Tongue (tissue), 2 donors: ENCODE results near the gene GLRX5. TPM values are rescaled to one million over a fixed set of nuclear protein-coding genes. Genes with fewer than 3 reads are reported as not detected.

ENCODE experiments used
- DNase-seq: peaks from one replicate; pipeline ENCODE4 v3.0.0-alpha.2; 2015
- total RNA-seq: library from RNA; depleted of rRNA; stranded (reverse); fragments of >200 nt; gene quantifications from one replicate; pipeline ENCODE4 v1.2.3, GENCODE V29; 2014

The GLRX5 gene
- total RNA-seq, 1 donor from 2014 or later: 59.1 TPM

GRCh38 chr14:95536036-95536593 lies 1.3 kb downstream of the GLRX5 start:
- no peak for DNase-seq

- no peak for DNase-seq
These were observed 1.8 kb downstream of the GLRX5 start for GRCh38 chr14:95536671-95537070.

GRCh38 chr14:95537298-95538089 lies 2.6 kb downstream of the GLRX5 start:
- DNase-seq: no peak

GRCh38 chr14:95538801-95539509 lies 4.1 kb downstream of the GLRX5 start:
- no peak for DNase-seq

- no peak for DNase-seq
These were observed 5.5 kb downstream of the GLRX5 start for GRCh38 chr14:95540236-95540855.

GRCh38 chr14:95541346-95541745 lies 6.5 kb downstream of the GLRX5 start:
- no peak for DNase-seq

GRCh38 chr14:95541932-95542930 lies 7.4 kb downstream of the GLRX5 start:
- no peak for DNase-seq

- no peak for DNase-seq
These were observed 8.2 kb downstream of the GLRX5 start for GRCh38 chr14:95543021-95543420.

- no peak for DNase-seq
These were observed 9.7 kb downstream of the GLRX5 start for GRCh38 chr14:95544588-95544987.

- no peak for DNase-seq
These were observed 10.8 kb downstream of the GLRX5 start for GRCh38 chr14:95545515-95546168.

- DNase-seq: no peak
These were observed 12.4 kb downstream of the GLRX5 start for GRCh38 chr14:95547272-95547625.

GRCh38 chr14:95547626-95548327 lies 12.9 kb downstream of the GLRX5 start:
- no peak for DNase-seq

GRCh38 chr14:95548328-95548929 lies 13.6 kb downstream of the GLRX5 start:
- no peak for DNase-seq

GRCh38 chr14:95549656-95550585 lies 15.1 kb downstream of the GLRX5 start:
- DNase-seq: no peak

GRCh38 chr14:95551435-95551834 lies 16.6 kb downstream of the GLRX5 start:
- DNase-seq: no peak

- no peak for DNase-seq
These were observed 18.3 kb downstream of the GLRX5 start for GRCh38 chr14:95553141-95553540.

- no peak for DNase-seq
These were observed 20.2 kb downstream of the GLRX5 start for GRCh38 chr14:95555053-95555452.

GRCh38 chr14:95557291-95557690 lies 22.4 kb downstream of the GLRX5 start:
- no peak for DNase-seq

GRCh38 chr14:95557832-95558231 lies 23.0 kb downstream of the GLRX5 start:
- DNase-seq: no peak
